Skin epidermis (tissue), 12 donors: Measurements from ENCODE around the gene FAM216A.
A peak's percentile ranks its signal among the peaks of the same experiment; 100 is the strongest.

Experiments
- H3K27ac ChIP-seq, 21 experiments: fragments of 200-600 bp; sonication (generic) in 11 of 21; one replicate each; pipeline ENCODE4 v1.5.0; 2020; ENCODE audit warnings: mild to moderate bottlenecking in 3 of 21, inconsistent platforms in 2 of 21, moderate library complexity in 2 of 21
- H3K4me3 ChIP-seq, 7 experiments: fragments of 200-600 bp; sonication (generic) in 2 of 7; one replicate each; pipeline ENCODE4 v1.5.0; 2020; ENCODE audit warnings: inconsistent platforms in 2 of 7, mild to moderate bottlenecking in 2 of 7, moderate library complexity in 1 of 7

The FAM216A gene

GRCh38 chr12:110536834-110537604, 68.4 kb downstream of the FAM216A start:
- Histone ChIP-seq H3K27ac (peak overlapping the region in 13 of 21 experiments; percentile 2 to 67 (median 54)), H3K4me3 (no peak overlapping the region)

GRCh38 chr12:110537605-110538409, 69.2 kb downstream of the FAM216A start:
- Histone ChIP-seq H3K27ac (peak overlapping the region in 13 of 21 experiments; percentile 2 to 67 (median 52)), H3K4me3 (no peak overlapping the region)

- Histone ChIP-seq H3K4me3 (no peak overlapping the region), H3K27ac (peak overlapping the region in 8 of 21 experiments; percentile 24 to 67 (median 44))
Measured at GRCh38 chr12:110538869-110539622, 70.4 kb downstream of the FAM216A start.
